Smooth muscle cell (in vitro differentiated cells): Measurements from ENCODE around the gene ATE1. TPM values are rescaled to one million over a fixed set of nuclear protein-coding genes. Genes with fewer than 3 reads are reported as not detected.

Source experiments
- DNase-seq: peaks from one replicate; lab custom pipeline; 2025; ENCODE audit not compliant: unreplicated experiment; lab: John Stamatoyannopoulos, UW
- H2AFZ ChIP-seq: fragments of 200-600 bp; sonication (generic); 2 replicates; pipeline ENCODE4 v1.6.0; 2016; ENCODE audit warnings: antibody characterized with exemption, low read depth, mild to moderate bottlenecking
- H3F3A ChIP-seq: fragments of 200-600 bp; sonication (generic); 2 replicates; pipeline ENCODE4 v1.6.0; 2017; ENCODE audit warnings: antibody characterized with exemption, low read depth
- H3K27ac ChIP-seq: fragments of 200-600 bp; sonication (generic); 2 replicates; pipeline ENCODE4 v1.5.1; 2016; ENCODE audit warnings: low read depth, mild to moderate bottlenecking
- H3K27me3 ChIP-seq: fragments of 200-600 bp; sonication (generic); 2 replicates; pipeline ENCODE4 v1.6.1; 2016; ENCODE audit warnings: low read depth, mild to moderate bottlenecking
- H3K36me3 ChIP-seq: fragments of 200-600 bp; sonication (generic); 2 replicates; pipeline ENCODE4 v1.5.1; 2016; ENCODE audit warnings: low read depth
- H3K4me1 ChIP-seq: fragments of 200-600 bp; sonication (generic); 2 replicates; pipeline ENCODE4 v1.5.1; 2016; ENCODE audit warnings: low read depth
- H3K4me2 ChIP-seq: fragments of 200-600 bp; sonication (generic); 2 replicates; pipeline ENCODE4 v1.6.0; 2016; ENCODE audit warnings: mild to moderate bottlenecking
- H3K4me3 ChIP-seq: fragments of 200-600 bp; sonication (generic); 2 replicates; pipeline ENCODE4 v1.5.1; 2016; ENCODE audit warnings: mild to moderate bottlenecking
- H3K79me2 ChIP-seq: fragments of 200-600 bp; sonication (generic); 2 replicates; pipeline ENCODE4 v1.6.0; 2016; ENCODE audit warnings: low read depth, mild to moderate bottlenecking
- H3K9ac ChIP-seq: fragments of 200-600 bp; sonication (generic); 2 replicates; pipeline ENCODE4 v1.6.0; 2016; ENCODE audit warnings: low read depth
- H3K9me3 ChIP-seq: fragments of 200-600 bp; sonication (generic); replicated peaks from 2 replicates; pipeline ENCODE4 v1.5.1; 2016; ENCODE audit warnings: low read depth
- H4K20me1 ChIP-seq: fragments of 200-600 bp; sonication (generic); 2 replicates; pipeline ENCODE4 v1.6.0; 2016; ENCODE audit warnings: low read depth
- WGBS: methylation state at CpG from one replicate; pipeline ENCODE4 v1.1.7; 2016; ENCODE audit warnings: low lambda C conversion rate; 5-methylcytosine and 5-hydroxymethylcytosine counted together
- polyA plus RNA-seq: library from polyadenylated mRNA; unstranded; fragments of >200 nt; fragmentation: Nextera tagmentation; extraction: Ambion mirVana; gene quantifications from 2 replicates; pipeline ENCODE4 v1.2.1, GENCODE V29; 2016
- total RNA-seq: library from RNA; depleted of rRNA; stranded (reverse); fragments of >200 nt; gene quantifications from 2 replicates; pipeline ENCODE4 v1.2.3, GENCODE V29; 2014
- TF ChIP-seq, protein P1 (sequence below): fragments of 200-600 bp; sonication (generic); IDR thresholded peaks from 2 replicates; pipeline ENCODE4 v1.5.1; 2017; ENCODE audit warnings: borderline replicate concordance, mild to moderate bottlenecking, antibody characterized with exemption; ENCODE audit not compliant: insufficient read depth, poor library complexity, severe bottlenecking

The ATE1 gene
- total and polyA plus RNA-seq, 2 experiments from 2014 or later: 9.1 to 20.7 TPM

- Histone ChIP-seq H4K20me1 (no peaks in the 10 kb centered on the region), H3K9me3 (no peaks in the 10 kb centered on the region), H3K27me3 (no peaks in the 10 kb centered on the region), H3K4me1 (no peaks in the 10 kb centered on the region), H3K79me2 (no peaks in the 10 kb centered on the region), H3F3A (no peaks in the 10 kb centered on the region), H3K36me3 (no peaks in the 10 kb centered on the region), H3K27ac (no peak overlapping the region), H3K4me2 (no peak overlapping the region), H3K9ac (no peak overlapping the region), H3K4me3 (no peak overlapping the region), H2AFZ (no peak overlapping the region)
- TF ChIP-seq, protein P1, sequence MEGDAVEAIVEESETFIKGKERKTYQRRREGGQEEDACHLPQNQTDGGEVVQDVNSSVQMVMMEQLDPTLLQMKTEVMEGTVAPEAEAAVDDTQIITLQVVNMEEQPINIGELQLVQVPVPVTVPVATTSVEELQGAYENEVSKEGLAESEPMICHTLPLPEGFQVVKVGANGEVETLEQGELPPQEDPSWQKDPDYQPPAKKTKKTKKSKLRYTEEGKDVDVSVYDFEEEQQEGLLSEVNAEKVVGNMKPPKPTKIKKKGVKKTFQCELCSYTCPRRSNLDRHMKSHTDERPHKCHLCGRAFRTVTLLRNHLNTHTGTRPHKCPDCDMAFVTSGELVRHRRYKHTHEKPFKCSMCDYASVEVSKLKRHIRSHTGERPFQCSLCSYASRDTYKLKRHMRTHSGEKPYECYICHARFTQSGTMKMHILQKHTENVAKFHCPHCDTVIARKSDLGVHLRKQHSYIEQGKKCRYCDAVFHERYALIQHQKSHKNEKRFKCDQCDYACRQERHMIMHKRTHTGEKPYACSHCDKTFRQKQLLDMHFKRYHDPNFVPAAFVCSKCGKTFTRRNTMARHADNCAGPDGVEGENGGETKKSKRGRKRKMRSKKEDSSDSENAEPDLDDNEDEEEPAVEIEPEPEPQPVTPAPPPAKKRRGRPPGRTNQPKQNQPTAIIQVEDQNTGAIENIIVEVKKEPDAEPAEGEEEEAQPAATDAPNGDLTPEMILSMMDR: no peak
- 89% methylated on average over 5 of the region's 5 CpGs for WGBS
- no peak for DNase-seq
Measured at GRCh38 chr10:121952226-121952625, 24.4 kb upstream of the ATE1 start.

- Histone ChIP-seq H3K4me2 (no peak overlapping the region), H2AFZ (no peak overlapping the region), H3K4me3 (no peak overlapping the region), H3K9ac (no peak overlapping the region), H3K79me2 (no peaks in the 10 kb centered on the region), H3K9me3 (no peaks in the 10 kb centered on the region), H3K36me3 (no peaks in the 10 kb centered on the region), H3K4me1 (no peaks in the 10 kb centered on the region), H3K27me3 (no peaks in the 10 kb centered on the region), H3K27ac (no peak overlapping the region), H3F3A (no peaks in the 10 kb centered on the region), H4K20me1 (no peaks in the 10 kb centered on the region)
- no peak for DNase-seq
- TF ChIP-seq, protein P1: no peak
- WGBS: 88% methylated on average over 3 of the region's 3 CpGs
Measured at GRCh38 chr10:121949451-121949850, 21.6 kb upstream of the ATE1 start.

DNA sequence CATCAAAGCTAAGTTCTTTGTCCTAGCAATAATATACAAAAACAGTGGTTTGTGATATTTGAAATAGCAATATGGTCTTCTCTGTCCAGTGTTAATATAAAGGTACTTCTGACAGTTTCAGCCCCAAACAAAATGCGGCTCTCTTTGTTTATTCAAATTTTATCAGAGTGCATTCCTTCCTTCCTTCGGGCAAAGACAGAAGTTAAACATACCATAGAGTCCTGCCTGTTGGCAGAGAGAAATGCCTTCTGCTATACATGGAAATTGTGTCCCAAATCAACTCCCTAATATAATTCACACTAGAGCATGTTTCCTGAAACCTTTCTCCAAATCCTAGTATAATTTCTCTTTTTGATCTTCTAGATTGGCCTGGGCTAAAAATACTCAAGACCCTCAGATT lies 21.2 kb upstream of the ATE1 start:
- no peak for DNase-seq

More for the DNA sequence above, 21.2 kb upstream of the ATE1 start:
- Histone ChIP-seq H2AFZ (no peak overlapping the region), H3F3A (no peaks in the 10 kb centered on the region), H3K36me3 (no peaks in the 10 kb centered on the region), H3K9ac (no peak overlapping the region), H3K4me3 (no peak overlapping the region), H3K79me2 (no peaks in the 10 kb centered on the region), H3K27me3 (no peaks in the 10 kb centered on the region), H4K20me1 (no peaks in the 10 kb centered on the region), H3K9me3 (no peaks in the 10 kb centered on the region), H3K27ac (no peak overlapping the region), H3K4me2 (no peak overlapping the region), H3K4me1 (no peaks in the 10 kb centered on the region)
- WGBS: 47% methylated on average over 2 of the region's 2 CpGs
- TF ChIP-seq, protein P1: no peak
